HG03342 (cell line): Measurements from ENCODE around the gene CDC42EP1.
"Not testable (repeated sequence)": the region's sequence is repeated elsewhere in the genome, so short reads cannot be mapped to it uniquely, and the experiment has no call there.

Experiments
- ATAC-seq: cut with Tn5 transposase; IDR thresholded peaks from one replicate; pipeline ENCODE4 v1.9.1; 2021; ENCODE audit warnings: mild to moderate bottlenecking, moderate library complexity; ENCODE audit not compliant: unreplicated experiment

The CDC42EP1 gene

DNA sequence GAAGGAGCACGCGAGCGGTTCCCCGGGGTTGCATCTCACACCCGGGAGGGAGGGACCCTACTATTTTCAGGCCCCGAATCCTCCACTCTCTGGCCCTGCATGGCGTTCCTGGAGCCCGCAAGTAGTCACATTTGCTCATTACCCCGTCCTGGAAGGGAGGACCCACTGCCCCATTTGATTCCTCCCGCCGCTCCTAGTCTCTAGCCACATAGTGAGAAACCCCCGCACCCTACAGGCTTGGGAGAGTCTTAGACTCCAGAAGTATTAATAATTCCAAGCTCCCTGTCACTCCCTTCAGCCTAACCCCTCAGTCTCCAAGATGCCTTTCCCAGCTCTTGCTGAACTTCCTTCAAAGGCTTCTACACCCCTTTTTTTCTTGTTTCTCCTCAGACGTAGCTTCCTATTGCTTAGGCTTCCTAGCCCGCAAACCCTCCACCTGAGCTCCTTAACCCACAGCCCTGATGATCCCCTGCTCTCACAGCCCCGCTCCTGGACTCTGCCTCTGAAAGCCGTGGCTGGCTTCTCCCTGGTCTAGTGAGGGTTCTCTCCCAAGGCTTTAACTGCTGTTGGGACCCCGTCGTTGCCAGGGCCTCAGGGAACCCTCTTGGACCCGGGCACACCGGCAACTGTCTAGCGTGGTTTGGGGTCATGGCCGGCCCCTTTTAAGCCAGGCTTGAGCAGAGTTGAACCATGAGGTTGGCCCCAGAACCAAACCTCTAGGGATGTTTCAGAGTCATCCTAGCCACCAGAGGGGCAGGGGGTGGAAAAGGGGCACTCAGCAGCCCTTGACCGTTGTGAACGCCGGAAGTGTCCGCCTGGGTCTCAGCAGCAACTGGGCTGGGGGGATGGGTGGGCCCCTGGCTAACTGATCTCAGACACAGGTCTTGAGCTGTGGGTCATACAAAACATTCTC lies 49.2 kb downstream of the CDC42EP1 start:
- no peak for ATAC-seq

- not testable (repeated sequence) for ATAC-seq
Observed at GRCh38 chr22:37610153-37610475, 49.8 kb downstream of the CDC42EP1 start.

- no peak for ATAC-seq
Observed at GRCh38 chr22:37610480-37611129, 50.3 kb downstream of the CDC42EP1 start.

DNA sequence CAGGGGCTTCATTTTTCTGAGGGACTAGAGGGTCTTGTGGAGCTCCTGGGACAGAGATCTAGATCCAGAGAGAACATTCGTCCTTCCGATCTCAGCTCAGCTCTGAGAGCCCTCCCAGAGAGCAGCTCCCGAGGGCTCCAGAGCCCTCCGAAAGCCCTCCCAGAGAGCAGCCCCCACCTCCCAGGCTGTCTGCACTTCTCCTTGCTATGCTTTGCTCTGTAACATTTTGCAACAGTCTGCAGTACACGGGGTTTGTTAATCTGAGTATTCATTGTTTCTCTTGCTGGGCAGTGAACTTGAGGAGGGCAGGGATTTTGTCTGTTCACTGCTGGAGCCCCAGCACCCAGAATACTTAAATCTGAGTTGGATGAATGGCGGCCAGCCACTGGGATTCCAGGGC lies 50.9 kb downstream of the CDC42EP1 start:
- no peak for ATAC-seq

- no peak for ATAC-seq
Observed at GRCh38 chr22:37616201-37617083, 56.2 kb downstream of the CDC42EP1 start.

- no peak for ATAC-seq
Observed at GRCh38 chr22:37617431-37617830, 57.2 kb downstream of the CDC42EP1 start.

- ATAC-seq: no peak
Observed at GRCh38 chr22:37618072-37618656, 57.9 kb downstream of the CDC42EP1 start.

- no peak for ATAC-seq
Observed at GRCh38 chr22:37618674-37619073, 58.4 kb downstream of the CDC42EP1 start.
